Mesenchymal stem cell (in vitro differentiated cells and primary cell): ENCODE data around the gene SHANK1.
"Not testable (repeated sequence)": the region's sequence is repeated elsewhere in the genome, so short reads cannot be mapped to it uniquely, and the experiment has no call there.

Source experiments
- DNase-seq: peaks from one replicate; pipeline ENCODE4 v3.0.0-alpha.2; 2013
- H2AFZ ChIP-seq: one replicate; pipeline ENCODE4 v1.6.1; 2013; ENCODE audit warnings: low read depth, mild to moderate bottlenecking, control low read depth, inconsistent platforms, low read length, moderate library complexity
- H2AK5ac ChIP-seq: 2 replicates; pipeline ENCODE4 v1.6.1; 2013; ENCODE audit warnings: low read length, moderate library complexity, mild to moderate bottlenecking, inconsistent platforms; ENCODE audit not compliant: severe bottlenecking
- H2BK120ac ChIP-seq: one replicate; pipeline ENCODE4 v1.6.1; 2013; ENCODE audit warnings: low read depth, mild to moderate bottlenecking, inconsistent platforms, low read length, moderate library complexity
- H2BK12ac ChIP-seq, 2 experiments: one replicate each; pipeline ENCODE4 v1.6.1; 2013; ENCODE audit warnings: inconsistent platforms in 2 of 2, low read length in 2 of 2, mild to moderate bottlenecking in 2 of 2, moderate library complexity in 2 of 2, control low read depth in 1 of 2
- H2BK15ac ChIP-seq: one replicate; pipeline ENCODE4 v1.6.1; 2013; ENCODE audit warnings: mild to moderate bottlenecking, low read depth, inconsistent platforms; ENCODE audit not compliant: poor library complexity, severe bottlenecking
- H2BK5ac ChIP-seq: 2 replicates; pipeline ENCODE4 v1.6.1; 2013; ENCODE audit warnings: low read depth, mild to moderate bottlenecking, low read length, control low read depth, inconsistent platforms; ENCODE audit not compliant: poor library complexity, severe bottlenecking
- H3K14ac ChIP-seq, 2 experiments: one replicate each; pipeline ENCODE4 v1.6.1; 2013; ENCODE audit warnings: inconsistent platforms in 2 of 2, low read length in 2 of 2, control low read depth in 1 of 2, mild to moderate bottlenecking in 1 of 2, moderate library complexity in 1 of 2
- H3K18ac ChIP-seq, 2 experiments: one replicate each; pipeline ENCODE4 v1.6.1; 2013; ENCODE audit warnings: inconsistent platforms in 2 of 2, low read length in 2 of 2, control low read depth in 1 of 2, low read depth in 1 of 2, mild to moderate bottlenecking in 1 of 2
- H3K23ac ChIP-seq, 2 experiments: one replicate each; pipeline ENCODE4 v1.6.1; 2013; ENCODE audit warnings: inconsistent platforms in 2 of 2, low read length in 2 of 2, mild to moderate bottlenecking in 2 of 2, moderate library complexity in 2 of 2, control low read depth in 1 of 2
- H3K27ac ChIP-seq: 2 replicates; pipeline ENCODE4 v1.5.1; 2013; ENCODE audit warnings: mild to moderate bottlenecking, moderate library complexity, low read length, control low read depth, inconsistent platforms; ENCODE audit not compliant: poor library complexity, severe bottlenecking
- H3K27me3 ChIP-seq, 2 experiments: 2 replicates each; pipeline versions ENCODE4 v1.6.1 to v1.7.0; 2013; ENCODE audit warnings: low read length in 2 of 2, mild to moderate bottlenecking in 2 of 2, moderate library complexity in 2 of 2, control low read depth in 1 of 2, inconsistent platforms in 1 of 2; ENCODE audit not compliant: control insufficient read depth in 1 of 2, insufficient read depth in 1 of 2
- H3K36me3 ChIP-seq, 2 experiments: 2 replicates each; pipeline versions ENCODE4 v1.6.1 to v1.7.0; 2013; ENCODE audit warnings: low read length in 2 of 2, control low read depth in 1 of 2, inconsistent platforms in 1 of 2, low read depth in 1 of 2, mild to moderate bottlenecking in 1 of 2; ENCODE audit not compliant: insufficient read depth in 2 of 2, control insufficient read depth in 1 of 2
- H3K4ac ChIP-seq, 2 experiments: one replicate each; pipeline ENCODE4 v1.6.1; 2013; ENCODE audit warnings: inconsistent platforms in 2 of 2, low read length in 2 of 2, mild to moderate bottlenecking in 2 of 2, moderate library complexity in 2 of 2, control low read depth in 1 of 2, low read depth in 1 of 2
- H3K4me1 ChIP-seq: 2 replicates; pipeline ENCODE4 v1.6.1; 2013; ENCODE audit warnings: low read depth, low read length, control low read depth; ENCODE audit not compliant: control insufficient read depth, insufficient read depth
- H3K4me2 ChIP-seq: 2 replicates; pipeline ENCODE4 v1.6.1; 2013; ENCODE audit warnings: low read length, mild to moderate bottlenecking, inconsistent platforms; ENCODE audit not compliant: poor library complexity, severe bottlenecking
- H3K4me3 ChIP-seq, 2 experiments: 2 replicates each; pipeline versions ENCODE4 v1.5.1 to v1.7.0; 2013; ENCODE audit warnings: low read length in 2 of 2, mild to moderate bottlenecking in 2 of 2, control low read depth in 1 of 2, low read depth in 1 of 2; ENCODE audit not compliant: insufficient read depth in 1 of 2
- H3K79me1 ChIP-seq: replicated peaks from 2 replicates; pipeline ENCODE4 v1.6.1; 2013; ENCODE audit warnings: mild to moderate bottlenecking, control low read depth, low read length, inconsistent platforms; ENCODE audit not compliant: poor library complexity, severe bottlenecking
- H3K9ac ChIP-seq: 2 replicates; pipeline ENCODE4 v1.7.0; 2013; ENCODE audit warnings: mild to moderate bottlenecking, low read length, moderate library complexity
- H3K9me3 ChIP-seq: 2 replicates; pipeline ENCODE4 v1.7.0; 2013; ENCODE audit warnings: mild to moderate bottlenecking, low read length; ENCODE audit not compliant: control insufficient read depth
- H4K8ac ChIP-seq: one replicate; pipeline ENCODE4 v1.6.1; 2013; ENCODE audit warnings: inconsistent platforms, mild to moderate bottlenecking, low read length, moderate library complexity
- H4K91ac ChIP-seq: one replicate; pipeline ENCODE4 v1.6.1; 2013; ENCODE audit warnings: mild to moderate bottlenecking, low read length, inconsistent platforms
- WGBS: methylation state at CpG from one replicate; pipeline ENCODE4 v1.1.7; 2013; ENCODE audit warnings: mixed read lengths; 5-methylcytosine and 5-hydroxymethylcytosine counted together

SHANK1 gene

GRCh38 chr19:50764409-50764808 is 44.8 kb upstream of the SHANK1 start:
- no peaks in the 10 kb centered on the region for H3K79me1 ChIP-seq
- no peaks in the 10 kb centered on the region for H3K9me3 ChIP-seq

GRCh38 chr19:50763521-50763920 is 43.9 kb upstream of the SHANK1 start:
- H3K36me3 ChIP-seq, H2BK15ac ChIP-seq, H3K27me3 ChIP-seq, H3K4me3 ChIP-seq, H3K27ac ChIP-seq, H3K4me1 ChIP-seq, H4K8ac ChIP-seq, DNase-seq, H3K18ac ChIP-seq, H2AFZ ChIP-seq, H3K14ac ChIP-seq, H3K23ac ChIP-seq, H3K4me2 ChIP-seq, H3K9ac ChIP-seq, H2AK5ac ChIP-seq, H3K79me1 ChIP-seq, H2BK5ac ChIP-seq, H4K91ac ChIP-seq, H2BK120ac ChIP-seq, H2BK12ac ChIP-seq, H3K4ac ChIP-seq, H3K9me3 ChIP-seq: not testable (repeated sequence)
- WGBS = 83% methylated on average over 6 of the region's 13 CpGs

More at GRCh38 chr19:50764409-50764808, 44.8 kb upstream of the SHANK1 start:
- H2BK15ac ChIP-seq = no peak overlapping the region
- H3K27me3 ChIP-seq = peaks cover 0 to 5% of the 10 kb centered on the region in 2 experiments
- no peak overlapping the region for H3K4me3 ChIP-seq
- no peak overlapping the region for H2BK120ac ChIP-seq
- H2AFZ ChIP-seq = no peak overlapping the region
- H3K14ac ChIP-seq = no peak overlapping the region
- H3K4me1 ChIP-seq = no peaks in the 10 kb centered on the region
- no peak overlapping the region for H3K9ac ChIP-seq
- DNase-seq = no peak
- H3K4me2 ChIP-seq = no peak overlapping the region
- H2BK12ac ChIP-seq = no peak overlapping the region
- no peak overlapping the region for H3K18ac ChIP-seq
- H2BK5ac ChIP-seq = no peak overlapping the region
- no peak overlapping the region for H4K91ac ChIP-seq
- no peaks in the 10 kb centered on the region for H3K36me3 ChIP-seq
- H3K27ac ChIP-seq = no peak overlapping the region
- H3K23ac ChIP-seq = no peak overlapping the region
- no peak overlapping the region for H3K4ac ChIP-seq
- H2AK5ac ChIP-seq = no peak overlapping the region
- 89% methylated on average over 5 of the region's 7 CpGs for WGBS
- H4K8ac ChIP-seq = no peak overlapping the region

GRCh38 chr19:50761501-50761900 is 41.9 kb upstream of the SHANK1 start:
- not testable (repeated sequence) for H2BK5ac ChIP-seq, H2BK120ac ChIP-seq, H3K14ac ChIP-seq, H3K4ac ChIP-seq, H4K8ac ChIP-seq, H2AK5ac ChIP-seq, H3K9me3 ChIP-seq, H3K4me1 ChIP-seq, H3K27me3 ChIP-seq, H3K9ac ChIP-seq, H4K91ac ChIP-seq, H3K36me3 ChIP-seq, H2BK12ac ChIP-seq, H3K23ac ChIP-seq, H3K27ac ChIP-seq, H3K79me1 ChIP-seq, H2AFZ ChIP-seq, H2BK15ac ChIP-seq, DNase-seq, H3K4me3 ChIP-seq, H3K18ac ChIP-seq, H3K4me2 ChIP-seq
- 34% methylated on average over 3 of the region's 3 CpGs for WGBS

- H3K9me3 ChIP-seq = no peaks in the 10 kb centered on the region
- H2AK5ac ChIP-seq = no peak overlapping the region
- DNase-seq = no peak
- no peak overlapping the region for H2BK15ac ChIP-seq
- H3K18ac ChIP-seq = no peak overlapping the region
- H3K27me3 ChIP-seq = peaks cover 0 to 6% of the 10 kb centered on the region in 2 experiments
- H3K23ac ChIP-seq = no peak overlapping the region
- H3K4me3 ChIP-seq = no peak overlapping the region
- no peak overlapping the region for H3K9ac ChIP-seq
- H4K8ac ChIP-seq = no peak overlapping the region
- no peak overlapping the region for H2AFZ ChIP-seq
- no peak overlapping the region for H3K27ac ChIP-seq
- no peak overlapping the region for H3K4ac ChIP-seq
- H3K79me1 ChIP-seq = no peaks in the 10 kb centered on the region
- no peaks in the 10 kb centered on the region for H3K4me1 ChIP-seq
- H2BK12ac ChIP-seq = no peak overlapping the region
- H4K91ac ChIP-seq = no peak overlapping the region
- WGBS = 36% methylated on average over 3 of the region's 4 CpGs
- no peak overlapping the region for H3K4me2 ChIP-seq
- H2BK5ac ChIP-seq = no peak overlapping the region
- no peak overlapping the region for H3K14ac ChIP-seq
- H2BK120ac ChIP-seq = no peak overlapping the region
- H3K36me3 ChIP-seq = no peaks in the 10 kb centered on the region
Measured at GRCh38 chr19:50759886-50760285, 40.3 kb upstream of the SHANK1 start.
